ENCODE measurements around the gene MPC1L. TPM values are rescaled to one million over a fixed set of nuclear protein-coding genes. Genes with fewer than 3 reads are reported as not detected.
"Not testable (repeated sequence)": the region's sequence is repeated elsewhere in the genome, so short reads cannot be mapped to it uniquely, and the experiment has no call there.

Gene MPC1L
- polyA plus RNA-seq (2011; rRNA removed), result not detected in 2 replicates
- polyA minus RNA-seq (2011; rRNA and poly(A)+ RNA removed), result not detected in 2 replicates

- DNase-seq (ENCODE audit: low read depth, low spot score), result no peak
- Histone ChIP-seq H3K27ac (ENCODE audit: low read depth, low read length) (no peak within 1 kb of the TSS), H3K27me3 (ENCODE audit: control insufficient read depth, insufficient read depth, low read length) (no peaks in the 10 kb centered on the region), H3K9me3 (ENCODE audit: control insufficient read depth, insufficient read depth, low read length) (peaks cover 9% of the 10 kb centered on the region; the same call in 1 of the 2 replicates), H3K4me3 (ENCODE audit: low read depth, low read length) (no peak within 1 kb of the TSS)
- TF ChIP-seq, protein P1, sequence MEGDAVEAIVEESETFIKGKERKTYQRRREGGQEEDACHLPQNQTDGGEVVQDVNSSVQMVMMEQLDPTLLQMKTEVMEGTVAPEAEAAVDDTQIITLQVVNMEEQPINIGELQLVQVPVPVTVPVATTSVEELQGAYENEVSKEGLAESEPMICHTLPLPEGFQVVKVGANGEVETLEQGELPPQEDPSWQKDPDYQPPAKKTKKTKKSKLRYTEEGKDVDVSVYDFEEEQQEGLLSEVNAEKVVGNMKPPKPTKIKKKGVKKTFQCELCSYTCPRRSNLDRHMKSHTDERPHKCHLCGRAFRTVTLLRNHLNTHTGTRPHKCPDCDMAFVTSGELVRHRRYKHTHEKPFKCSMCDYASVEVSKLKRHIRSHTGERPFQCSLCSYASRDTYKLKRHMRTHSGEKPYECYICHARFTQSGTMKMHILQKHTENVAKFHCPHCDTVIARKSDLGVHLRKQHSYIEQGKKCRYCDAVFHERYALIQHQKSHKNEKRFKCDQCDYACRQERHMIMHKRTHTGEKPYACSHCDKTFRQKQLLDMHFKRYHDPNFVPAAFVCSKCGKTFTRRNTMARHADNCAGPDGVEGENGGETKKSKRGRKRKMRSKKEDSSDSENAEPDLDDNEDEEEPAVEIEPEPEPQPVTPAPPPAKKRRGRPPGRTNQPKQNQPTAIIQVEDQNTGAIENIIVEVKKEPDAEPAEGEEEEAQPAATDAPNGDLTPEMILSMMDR (IDR thresholded peaks at IDR 0.05; ENCODE audit: low read depth, low read length), result no peak
- CTCF ChIA-PET, result no interaction called here
- POLR2A ChIA-PET, result no interaction called here
These were observed at the start of gene MPC1L for GRCh38 chrX:40623139-40623536. MPC1L (plus strand) TSS chrX:40623428; CDS start chrX:40623566, 138 bp downstream.

DNA sequence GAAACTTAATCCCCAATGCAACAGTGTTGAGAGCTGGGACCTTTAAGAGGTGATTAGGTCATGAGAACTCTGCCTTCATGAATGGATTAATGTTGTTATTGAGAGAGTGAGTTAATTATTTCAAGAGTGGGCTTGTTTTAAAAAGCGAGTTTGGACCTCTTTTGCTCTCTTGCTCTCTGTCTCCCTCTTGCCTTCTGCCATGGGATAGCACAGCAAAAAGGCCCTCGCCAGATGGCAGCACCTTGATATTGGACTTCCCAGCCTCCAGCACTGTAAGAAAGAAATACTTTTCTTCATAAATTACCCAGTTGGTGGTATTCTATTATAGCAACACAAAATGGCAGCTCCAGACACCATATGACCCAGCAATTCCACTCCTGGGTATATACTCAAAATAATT lies 49.5 kb upstream of the MPC1L start:
- DNase-seq (ENCODE audit: low read depth, low spot score), result no peak
- Histone ChIP-seq H3K27me3 (ENCODE audit: control insufficient read depth, insufficient read depth, low read length) (peaks cover 3% of the 10 kb centered on the region), H3K4me3 (ENCODE audit: low read depth, low read length) (no peak overlapping the region), H3K9me3 (ENCODE audit: control insufficient read depth, insufficient read depth, low read length) (no peaks in the 10 kb centered on the region), H3K27ac (ENCODE audit: low read depth, low read length) (no peak overlapping the region)
- ChIA-PET POLR2A (no interaction called here), CTCF (interaction anchor here (0.7 to 1.5 kb wide), 5 partner anchors 8 to 1217 kb away, joined by 3 to 6 read pairs (median 5); no protein-coding TSS in a partner anchor)
- TF ChIP-seq, protein P1 (IDR thresholded peaks at IDR 0.05; ENCODE audit: low read depth, low read length), result peak; percentile 56

DNA sequence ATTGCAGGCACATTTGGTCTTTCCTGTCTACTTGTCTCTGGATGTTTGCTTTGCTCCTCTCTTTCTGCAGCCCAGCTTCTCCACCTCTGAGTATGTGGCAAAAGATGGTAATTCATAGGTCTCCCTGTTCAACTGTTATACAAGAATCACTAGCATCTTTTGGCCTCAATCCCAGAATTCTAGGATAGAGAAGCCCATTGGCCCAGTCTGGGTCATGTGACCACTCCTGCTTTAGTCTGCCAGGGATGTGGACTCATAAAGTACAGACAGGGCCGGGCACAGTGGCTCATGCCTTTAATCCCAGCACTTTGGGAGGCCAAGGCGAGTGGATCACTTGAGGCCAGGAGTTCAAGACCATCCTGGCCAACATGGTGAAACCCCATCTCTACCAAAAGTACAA lies 47.8 kb upstream of the MPC1L start:
- H3K27me3 ChIP-seq (ENCODE audit: control insufficient read depth, insufficient read depth, low read length); H3K9me3 ChIP-seq (ENCODE audit: control insufficient read depth, insufficient read depth, low read length); H3K27ac ChIP-seq (ENCODE audit: low read depth, low read length); POLR2A ChIA-PET; DNase-seq (ENCODE audit: low read depth, low spot score); H3K4me3 ChIP-seq (ENCODE audit: low read depth, low read length): not testable (repeated sequence)
- CTCF ChIA-PET, result interaction anchor here (0.8 kb wide), 1 partner anchor 31 kb away, joined by 3 read pairs; no protein-coding TSS in a partner anchor

DNA sequence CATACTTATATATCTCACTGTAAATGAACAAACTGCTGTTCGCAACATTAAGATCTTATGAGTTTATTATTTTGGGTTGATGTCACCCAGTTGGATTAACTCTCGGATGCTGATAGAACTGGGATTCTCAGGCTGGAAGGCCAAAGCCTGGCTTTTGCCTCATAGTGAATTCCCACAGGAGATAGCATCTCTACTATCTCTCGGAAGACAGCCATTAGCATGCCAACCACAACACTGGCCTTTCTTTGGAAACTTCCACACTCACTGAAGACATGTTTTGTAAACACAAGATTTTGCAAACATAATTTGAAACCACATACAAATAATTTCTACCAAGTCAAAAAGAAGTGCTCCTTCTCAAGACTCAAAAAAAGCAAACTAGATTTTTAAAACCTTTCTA lies 46.9 kb upstream of the MPC1L start:
- no peaks in the 10 kb centered on the region for H3K27me3 ChIP-seq (ENCODE audit: control insufficient read depth, insufficient read depth, low read length)
- ChIA-PET CTCF (interaction anchor here (0.8 kb wide), 1 partner anchor 32 kb away, joined by 3 read pairs; no protein-coding TSS in a partner anchor), POLR2A (no interaction called here)
- DNase-seq (ENCODE audit: low read depth, low spot score), result no peak
- TF ChIP-seq, protein P1 (IDR thresholded peaks at IDR 0.05; ENCODE audit: low read depth, low read length), result no peak
- no peak overlapping the region for H3K27ac ChIP-seq (ENCODE audit: low read depth, low read length)
- no peaks in the 10 kb centered on the region for H3K9me3 ChIP-seq (ENCODE audit: control insufficient read depth, insufficient read depth, low read length)
- H3K4me3 ChIP-seq (ENCODE audit: low read depth, low read length), result no peak overlapping the region

DNA sequence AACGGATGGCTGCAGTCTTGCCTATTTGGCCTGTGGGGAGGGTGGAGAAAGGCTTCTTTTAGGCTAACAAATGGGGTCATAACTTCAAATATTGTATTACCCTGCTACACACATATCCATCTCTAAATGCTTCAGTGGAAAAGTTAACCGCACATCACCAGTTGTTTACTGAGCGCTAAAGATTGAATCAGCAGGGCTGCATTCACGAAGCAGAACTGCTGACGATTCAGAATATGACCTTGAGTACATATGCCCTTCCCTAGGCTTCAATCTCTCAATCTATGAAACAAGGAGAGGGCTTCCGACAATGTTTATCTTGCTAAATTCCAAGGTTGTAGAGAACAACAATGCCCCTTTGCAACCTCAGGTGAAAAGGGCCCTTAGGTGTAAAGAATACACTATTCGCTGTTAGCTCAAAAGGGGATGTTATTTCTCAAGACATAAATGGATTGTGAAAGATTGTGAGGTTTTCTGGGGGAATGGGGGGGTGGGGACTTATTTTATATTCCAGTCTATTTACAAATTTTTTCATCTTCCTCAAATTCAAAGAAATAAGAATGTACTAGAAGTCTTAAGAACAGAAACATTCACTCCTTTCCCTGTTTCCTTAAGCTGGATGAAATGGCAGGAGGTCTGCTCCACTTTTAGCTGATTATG lies 45.1 kb upstream of the MPC1L start:
- Histone ChIP-seq H3K4me3 (ENCODE audit: low read depth, low read length) (no peak overlapping the region), H3K27ac (ENCODE audit: low read depth, low read length) (no peak overlapping the region), H3K27me3 (ENCODE audit: control insufficient read depth, insufficient read depth, low read length) (no peaks in the 10 kb centered on the region), H3K9me3 (ENCODE audit: control insufficient read depth, insufficient read depth, low read length) (no peaks in the 10 kb centered on the region)
- ChIA-PET POLR2A (no interaction called here), CTCF (no interaction called here)
- DNase-seq (ENCODE audit: low read depth, low spot score), result no peak
- TF ChIP-seq, protein P1 (IDR thresholded peaks at IDR 0.05; ENCODE audit: low read depth, low read length), result no peak

Data from AG04450 (cell line).